SK-N-MC (cell line): ENCODE data around the gene ANKUB1.

Experiments used
- DNase-seq: peaks from one replicate; pipeline ENCODE4 v3.0.0-alpha.2; 2011; ENCODE audit warnings: low read depth, low spot score
- H3K27ac ChIP-seq: fragments of 200-600 bp; sonication (generic); 2 replicates; pipeline ENCODE4 v1.5.1; 2016; ENCODE audit warnings: mixed run types
- H3K36me3 ChIP-seq: fragments of 200-600 bp; sonication (generic); 2 replicates; pipeline ENCODE4 v1.6.1; 2017; ENCODE audit warnings: antibody characterized with exemption, low read length, mixed read lengths; ENCODE audit not compliant: insufficient read depth
- H3K4me3 ChIP-seq: fragments of 200-600 bp; sonication (generic); 2 replicates; pipeline ENCODE4 v1.5.1; 2016
- H3K9ac ChIP-seq: fragments of 200-600 bp; sonication (generic); 2 replicates; pipeline ENCODE4 v1.8.0; 2017; ENCODE audit warnings: mixed run types, mixed read lengths; ENCODE audit not compliant: insufficient read length
- H3K9me3 ChIP-seq: fragments of 200-600 bp; sonication (generic); 2 replicates; pipeline ENCODE4 v1.6.1; 2017; ENCODE audit warnings: low read depth, mild to moderate bottlenecking, antibody characterized with exemption, low read length, moderate library complexity, mixed read lengths
- EZH2 ChIP-seq: fragments of 200-600 bp; sonication (generic); IDR thresholded peaks from one replicate; pipeline ENCODE4 v1.6.1; 2017; ENCODE audit warnings: antibody characterized with exemption
- FOXP2 ChIP-seq: optimal IDR thresholded peaks from 2 replicates; pipeline ENCODE3; 2011; ENCODE audit warnings: mild to moderate bottlenecking, moderate library complexity; ENCODE audit not compliant: insufficient read depth; ENCODE audit errors: extremely low read length, control extremely low read depth
- POLR2AphosphoS5 ChIP-seq: IDR thresholded peaks from 2 replicates; pipeline ENCODE4 v1.6.1; 2012; ENCODE audit warnings: mild to moderate bottlenecking, low read depth, low read length, borderline replicate concordance

ANKUB1 gene

GRCh38 chr3:149812606-149813366 is 20.4 kb upstream of the ANKUB1 start, which contains the start of gene RNF13:
Gene RNF13, plus strand, starts transcription at chr3:149813215. Its CDS starts 32,812 bp downstream, at chr3:149846027.
- Histone ChIP-seq H3K27ac (peak within 1 kb of the TSS; percentile 42; the same call in 1 of the 2 replicates), H3K9me3 (no peaks in the 10 kb centered on the region), H3K36me3 (no peaks in the 10 kb centered on the region; the same call in 1 of the 2 replicates), H3K9ac (peak within 1 kb of the TSS; percentile 84), H3K4me3 (peak within 1 kb of the TSS; percentile 87)
- DNase-seq = peak; percentile 87
- peak; percentile 64 for TF ChIP-seq FOXP2
- TF ChIP-seq POLR2AphosphoS5 = peak; percentile 89
- no peak for TF ChIP-seq EZH2

- TF ChIP-seq EZH2 (no peak), POLR2AphosphoS5 (no peak), FOXP2 (no peak)
- H3K9ac ChIP-seq = peak overlapping the region; percentile 84
- H3K27ac ChIP-seq = no peak overlapping the region
- H3K36me3 ChIP-seq = no peaks in the 10 kb centered on the region; the same call in 1 of the 2 replicates
- peak overlapping the region; percentile 87 for H3K4me3 ChIP-seq
- no peak for DNase-seq
- no peaks in the 10 kb centered on the region for H3K9me3 ChIP-seq
Observed at GRCh38 chr3:149812165-149812605, 19.8 kb upstream of the ANKUB1 start.

GRCh38 chr3:149810846-149811245 is 18.5 kb upstream of the ANKUB1 start:
- TF ChIP-seq FOXP2 = no peak
- TF ChIP-seq EZH2 = no peak
- no peak for TF ChIP-seq POLR2AphosphoS5
- no peak overlapping the region for H3K27ac ChIP-seq
- DNase-seq = no peak
- H3K9ac ChIP-seq = no peak overlapping the region
- no peaks in the 10 kb centered on the region; the same call in 1 of the 2 replicates for H3K36me3 ChIP-seq
- no peak overlapping the region for H3K4me3 ChIP-seq
- H3K9me3 ChIP-seq = no peaks in the 10 kb centered on the region

- H3K9ac ChIP-seq = no peak overlapping the region
- TF ChIP-seq FOXP2 (no peak), EZH2 (no peak), POLR2AphosphoS5 (no peak)
- no peak overlapping the region for H3K27ac ChIP-seq
- no peak overlapping the region for H3K4me3 ChIP-seq
- no peaks in the 10 kb centered on the region for H3K9me3 ChIP-seq
- H3K36me3 ChIP-seq = no peaks in the 10 kb centered on the region
- no peak for DNase-seq
Observed at GRCh38 chr3:149809699-149810098, 17.3 kb upstream of the ANKUB1 start.

GRCh38 chr3:149808209-149808829 is 16.0 kb upstream of the ANKUB1 start:
- TF ChIP-seq FOXP2 (no peak), POLR2AphosphoS5 (no peak), EZH2 (no peak)
- H3K9ac ChIP-seq = no peak overlapping the region
- H3K27ac ChIP-seq = no peak overlapping the region
- H3K36me3 ChIP-seq = no peaks in the 10 kb centered on the region
- H3K9me3 ChIP-seq = no peaks in the 10 kb centered on the region
- no peak overlapping the region for H3K4me3 ChIP-seq
- DNase-seq = peak; percentile 37

- Histone ChIP-seq H3K36me3 (no peaks in the 10 kb centered on the region), H3K9me3 (no peaks in the 10 kb centered on the region), H3K27ac (no peak overlapping the region), H3K4me3 (no peak overlapping the region), H3K9ac (no peak overlapping the region)
- TF ChIP-seq EZH2 (no peak), FOXP2 (no peak), POLR2AphosphoS5 (no peak)
- DNase-seq = no peak
Observed at GRCh38 chr3:149806171-149806778, 13.9 kb upstream of the ANKUB1 start.

GRCh38 chr3:149801639-149802038 is 9.3 kb upstream of the ANKUB1 start:
- no peak overlapping the region for H3K9ac ChIP-seq
- H3K36me3 ChIP-seq = no peaks in the 10 kb centered on the region
- no peak for DNase-seq
- no peak overlapping the region for H3K4me3 ChIP-seq
- TF ChIP-seq EZH2 (no peak), POLR2AphosphoS5 (no peak), FOXP2 (no peak)
- no peaks in the 10 kb centered on the region for H3K9me3 ChIP-seq
- H3K27ac ChIP-seq = no peak overlapping the region

GRCh38 chr3:149801195-149801594 is 8.8 kb upstream of the ANKUB1 start:
- H3K9ac ChIP-seq = no peak overlapping the region
- H3K9me3 ChIP-seq = no peaks in the 10 kb centered on the region
- H3K27ac ChIP-seq = no peak overlapping the region
- DNase-seq = no peak
- H3K36me3 ChIP-seq = no peaks in the 10 kb centered on the region
- no peak overlapping the region for H3K4me3 ChIP-seq
- TF ChIP-seq EZH2 (no peak), FOXP2 (no peak), POLR2AphosphoS5 (no peak)
